ENCODE measurements around the gene ZC3H14. TPM values are rescaled to one million over a fixed set of nuclear protein-coding genes. Genes with fewer than 3 reads are reported as not detected.

Gene ZC3H14, protein sequence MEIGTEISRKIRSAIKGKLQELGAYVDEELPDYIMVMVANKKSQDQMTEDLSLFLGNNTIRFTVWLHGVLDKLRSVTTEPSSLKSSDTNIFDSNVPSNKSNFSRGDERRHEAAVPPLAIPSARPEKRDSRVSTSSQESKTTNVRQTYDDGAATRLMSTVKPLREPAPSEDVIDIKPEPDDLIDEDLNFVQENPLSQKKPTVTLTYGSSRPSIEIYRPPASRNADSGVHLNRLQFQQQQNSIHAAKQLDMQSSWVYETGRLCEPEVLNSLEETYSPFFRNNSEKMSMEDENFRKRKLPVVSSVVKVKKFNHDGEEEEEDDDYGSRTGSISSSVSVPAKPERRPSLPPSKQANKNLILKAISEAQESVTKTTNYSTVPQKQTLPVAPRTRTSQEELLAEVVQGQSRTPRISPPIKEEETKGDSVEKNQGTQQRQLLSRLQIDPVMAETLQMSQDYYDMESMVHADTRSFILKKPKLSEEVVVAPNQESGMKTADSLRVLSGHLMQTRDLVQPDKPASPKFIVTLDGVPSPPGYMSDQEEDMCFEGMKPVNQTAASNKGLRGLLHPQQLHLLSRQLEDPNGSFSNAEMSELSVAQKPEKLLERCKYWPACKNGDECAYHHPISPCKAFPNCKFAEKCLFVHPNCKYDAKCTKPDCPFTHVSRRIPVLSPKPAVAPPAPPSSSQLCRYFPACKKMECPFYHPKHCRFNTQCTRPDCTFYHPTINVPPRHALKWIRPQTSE
- total RNA-seq (10 to 100 TPM; 43.4 to 51.8 TPM), polyA plus RNA-seq (10 to 100 TPM; 38.4 to 54.6 TPM)

- Mint-ChIP-seq H3K27me3 (peaks cover 0 to 6% of the 10 kb centered on the region in 2 donors), H3K27ac (peak within 1 kb of the TSS; percentile 58 to 94 (median 91)), H3K4me1 (peaks cover 18 to 38% (median 24%) of the 10 kb centered on the region in 4 donors), H3K36me3 (peaks cover 2 to 11% of the 10 kb centered on the region in 2 donors), H3K9me3 (no peaks in the 10 kb centered on the region), H3K4me3 (peak within 1 kb of the TSS; percentile 90 to 96 (median 94))
- H3K27me3 ChIP-seq (ENCODE audit: insufficient read depth, low read length) = no peaks in the 10 kb centered on the region
- H3K4me1 ChIP-seq (ENCODE audit: insufficient read depth, low read length) = peaks cover 20% of the 10 kb centered on the region
- H3K9me3 ChIP-seq (ENCODE audit: control insufficient read depth in 1 of 2, low read length in 2 of 2) = no peaks in the 10 kb centered on the region
- peak within 1 kb of the TSS; percentile 15 to 76 for H3K4me3 ChIP-seq (ENCODE audit: low read length in 2 of 2)
- ChIA-PET CTCF (ENCODE audit: partially characterized antibody) (no interaction called here), POLR2A (ENCODE audit: partially characterized antibody) (interaction anchor here (0.7 to 1.0 kb wide), 2 partner anchors 10 kb away, joined by 3 read pairs; no protein-coding TSS in a partner anchor)
- peak; percentile 80 to 89 (median 87) for DNase-seq
- peak within 1 kb of the TSS; percentile 69 for H3K27ac ChIP-seq (ENCODE audit: low read depth, low read length)
- intact Hi-C loops (cut with micrococcal nuclease) = loop anchor here (5.0 to 10.0 kb wide), 2 partner anchors 229 to 302 kb away; partner anchors contain the start of gene EML5
- H3K36me3 ChIP-seq (ENCODE audit: insufficient read depth, low read length) = peaks cover 2% of the 10 kb centered on the region
These were observed at the start of gene ZC3H14 for GRCh38 chr14:88562831-88563686. TSS of gene ZC3H14 (plus strand) at chr14:88563037. CDS start at chr14:88563134, 97 bp downstream.

DNA sequence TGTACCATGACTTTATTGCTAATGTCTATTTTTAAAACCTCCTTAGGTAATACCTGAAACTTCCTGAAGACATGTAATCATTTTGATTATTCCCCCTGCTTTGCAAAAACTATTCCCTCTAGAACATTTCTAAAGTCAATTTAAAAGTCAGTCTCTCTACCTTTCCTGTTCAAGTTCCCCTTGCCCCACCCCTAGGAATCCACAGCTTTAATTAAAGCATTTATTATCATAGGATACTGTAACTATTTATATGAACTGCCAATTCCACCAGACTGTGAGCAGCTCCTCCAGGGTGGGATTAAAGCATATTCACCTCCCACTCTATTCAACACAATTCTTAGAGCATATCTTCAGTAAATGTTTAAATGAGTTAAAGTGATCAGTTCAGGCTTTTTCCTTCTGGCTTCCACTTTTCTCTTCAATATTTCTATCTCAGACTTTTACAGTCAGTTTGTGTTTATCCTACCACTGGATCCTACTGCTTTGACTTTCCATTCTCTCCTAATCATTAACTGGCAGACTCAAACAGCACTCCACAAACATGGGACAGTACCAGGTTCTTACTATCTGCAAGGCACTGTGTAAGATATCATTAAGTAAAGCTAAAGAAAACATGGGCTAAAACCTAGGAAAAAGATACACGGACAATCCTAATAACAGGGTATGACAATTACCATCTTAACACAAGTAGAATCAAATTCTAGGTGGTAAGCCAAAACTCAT lies 47.2 kb upstream of the ZC3H14 start:
- no peaks in the 10 kb centered on the region for H3K9me3 Mint-ChIP-seq
- POLR2A ChIA-PET (ENCODE audit: partially characterized antibody) = no interaction called here
- no peaks in the 10 kb centered on the region for H3K36me3 Mint-ChIP-seq
- no peak overlapping the region for H3K27ac Mint-ChIP-seq
- CTCF ChIA-PET (ENCODE audit: partially characterized antibody) = interaction anchor here (1.0 kb wide), 3 partner anchors 19 to 27 kb away, joined by 3 read pairs; no protein-coding TSS in a partner anchor
- Histone ChIP-seq H3K27me3 (ENCODE audit: insufficient read depth, low read length) (no peaks in the 10 kb centered on the region), H3K27ac (ENCODE audit: low read depth, low read length) (no peak overlapping the region), H3K4me3 (ENCODE audit: low read length in 2 of 2) (no peak overlapping the region), H3K9me3 (ENCODE audit: control insufficient read depth in 1 of 2, low read length in 2 of 2) (no peaks in the 10 kb centered on the region), H3K36me3 (ENCODE audit: insufficient read depth, low read length) (no peaks in the 10 kb centered on the region), H3K4me1 (ENCODE audit: insufficient read depth, low read length) (no peaks in the 10 kb centered on the region)
- intact Hi-C loops (cut with micrococcal nuclease) = no loop called here
- no peak for DNase-seq
- H3K4me1 Mint-ChIP-seq = peaks cover 0 to 5% (median 1%) of the 10 kb centered on the region in 4 donors
- no peak overlapping the region for H3K4me3 Mint-ChIP-seq
- H3K27me3 Mint-ChIP-seq = peaks cover 17 to 24% of the 10 kb centered on the region in 2 donors

- CTCF ChIA-PET (ENCODE audit: partially characterized antibody) = no interaction called here
- Mint-ChIP-seq H3K4me1 (peaks cover 0 to 5% (median 1%) of the 10 kb centered on the region in 4 donors), H3K9me3 (peaks cover 0 to 1% (median 0%) of the 10 kb centered on the region in 8 donors), H3K27me3 (peaks cover 17 to 24% of the 10 kb centered on the region in 2 donors), H3K27ac (peak overlapping the region in 1 of 7 donors; percentile 40), H3K36me3 (no peaks in the 10 kb centered on the region), H3K4me3 (peak overlapping the region in 2 of 8 donors; percentile 2 to 9)
- intact Hi-C loops (cut with micrococcal nuclease) = no loop called here
- Histone ChIP-seq H3K9me3 (ENCODE audit: control insufficient read depth in 1 of 2, low read length in 2 of 2) (no peaks in the 10 kb centered on the region), H3K36me3 (ENCODE audit: insufficient read depth, low read length) (no peaks in the 10 kb centered on the region), H3K4me1 (ENCODE audit: insufficient read depth, low read length) (no peaks in the 10 kb centered on the region), H3K4me3 (ENCODE audit: low read length in 2 of 2) (no peak overlapping the region), H3K27me3 (ENCODE audit: insufficient read depth, low read length) (no peaks in the 10 kb centered on the region), H3K27ac (ENCODE audit: low read depth, low read length) (no peak overlapping the region)
- DNase-seq = no peak
- POLR2A ChIA-PET (ENCODE audit: partially characterized antibody) = no interaction called here
These were observed 45.9 kb upstream of the ZC3H14 start for GRCh38 chr14:88516861-88517357.

GRCh38 chr14:88518592-88519512 lies 44.0 kb upstream of the ZC3H14 start:
- intact Hi-C loops (cut with micrococcal nuclease) = no loop called here
- Histone ChIP-seq H3K9me3 (ENCODE audit: control insufficient read depth in 1 of 2, low read length in 2 of 2) (no peaks in the 10 kb centered on the region), H3K27ac (ENCODE audit: low read depth, low read length) (no peak overlapping the region), H3K27me3 (ENCODE audit: insufficient read depth, low read length) (no peaks in the 10 kb centered on the region), H3K4me3 (ENCODE audit: low read length in 2 of 2) (no peak overlapping the region), H3K36me3 (ENCODE audit: insufficient read depth, low read length) (no peaks in the 10 kb centered on the region), H3K4me1 (ENCODE audit: insufficient read depth, low read length) (no peaks in the 10 kb centered on the region)
- H3K4me3 Mint-ChIP-seq = no peak overlapping the region
- peaks cover 16 to 30% of the 10 kb centered on the region in 2 donors for H3K27me3 Mint-ChIP-seq
- H3K27ac Mint-ChIP-seq = no peak overlapping the region
- H3K9me3 Mint-ChIP-seq = peaks cover 0 to 6% (median 0%) of the 10 kb centered on the region in 8 donors
- ChIA-PET POLR2A (ENCODE audit: partially characterized antibody) (no interaction called here), CTCF (ENCODE audit: partially characterized antibody) (no interaction called here)
- no peaks in the 10 kb centered on the region for H3K36me3 Mint-ChIP-seq
- no peak for DNase-seq
- peaks cover 0 to 5% (median 1%) of the 10 kb centered on the region in 4 donors for H3K4me1 Mint-ChIP-seq

DNA sequence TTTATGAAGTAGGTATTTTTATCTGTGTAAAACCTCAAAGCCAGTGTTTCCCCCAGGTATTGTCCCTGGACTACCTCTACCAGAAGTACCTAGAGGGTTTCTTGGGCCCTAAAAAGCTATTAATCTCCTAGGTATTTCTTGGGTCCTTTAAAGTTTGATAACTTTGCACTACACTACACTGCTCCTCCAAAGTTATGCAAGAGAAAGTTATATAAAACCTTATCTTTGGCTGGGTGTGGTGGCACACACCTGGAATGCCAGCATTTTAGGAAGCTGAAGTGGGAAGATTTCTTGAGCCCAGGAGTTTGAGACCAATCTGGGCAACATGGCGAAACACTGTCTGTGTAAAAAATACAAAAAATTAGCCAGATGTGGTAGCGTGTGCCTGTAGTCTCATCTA lies 42.9 kb upstream of the ZC3H14 start:
- H3K36me3 Mint-ChIP-seq = no peaks in the 10 kb centered on the region
- peaks cover 0 to 6% (median 0%) of the 10 kb centered on the region in 8 donors for H3K9me3 Mint-ChIP-seq
- DNase-seq = no peak
- H3K4me3 ChIP-seq (ENCODE audit: low read length in 2 of 2) = no peak overlapping the region
- H3K27me3 Mint-ChIP-seq = peaks cover 13 to 30% of the 10 kb centered on the region in 2 donors
- CTCF ChIA-PET (ENCODE audit: partially characterized antibody) = interaction anchor here (0.8 kb wide), 1 partner anchor 30 kb away, joined by 3 read pairs; no protein-coding TSS in a partner anchor
- intact Hi-C loops (cut with micrococcal nuclease) = no loop called here
- H3K36me3 ChIP-seq (ENCODE audit: insufficient read depth, low read length) = no peaks in the 10 kb centered on the region
- POLR2A ChIA-PET (ENCODE audit: partially characterized antibody) = no interaction called here
- H3K27ac ChIP-seq (ENCODE audit: low read depth, low read length) = no peak overlapping the region
- no peaks in the 10 kb centered on the region for H3K4me1 ChIP-seq (ENCODE audit: insufficient read depth, low read length)
- H3K9me3 ChIP-seq (ENCODE audit: control insufficient read depth in 1 of 2, low read length in 2 of 2) = no peaks in the 10 kb centered on the region
- H3K27ac Mint-ChIP-seq = no peak overlapping the region
- peaks cover 0 to 5% (median 1%) of the 10 kb centered on the region in 4 donors for H3K4me1 Mint-ChIP-seq
- H3K4me3 Mint-ChIP-seq = no peak overlapping the region
- peaks cover 5% of the 10 kb centered on the region for H3K27me3 ChIP-seq (ENCODE audit: insufficient read depth, low read length)

GRCh38 chr14:88521818-88522217 lies 41.0 kb upstream of the ZC3H14 start:
- intact Hi-C loops (cut with micrococcal nuclease) = no loop called here
- POLR2A ChIA-PET (ENCODE audit: partially characterized antibody) = no interaction called here
- Mint-ChIP-seq H3K9me3 (peaks cover 0 to 6% (median 0%) of the 10 kb centered on the region in 8 donors), H3K4me1 (peaks cover 0 to 4% (median under 1%) of the 10 kb centered on the region in 4 donors), H3K36me3 (no peaks in the 10 kb centered on the region), H3K27me3 (peaks cover 5 to 24% of the 10 kb centered on the region in 2 donors), H3K27ac (no peak overlapping the region), H3K4me3 (no peak overlapping the region)
- Histone ChIP-seq H3K27me3 (ENCODE audit: insufficient read depth, low read length) (peaks cover 5% of the 10 kb centered on the region), H3K4me1 (ENCODE audit: insufficient read depth, low read length) (no peaks in the 10 kb centered on the region), H3K4me3 (ENCODE audit: low read length in 2 of 2) (no peak overlapping the region), H3K36me3 (ENCODE audit: insufficient read depth, low read length) (no peaks in the 10 kb centered on the region), H3K27ac (ENCODE audit: low read depth, low read length) (no peak overlapping the region), H3K9me3 (ENCODE audit: control insufficient read depth in 1 of 2, low read length in 2 of 2) (no peaks in the 10 kb centered on the region)
- CTCF ChIA-PET (ENCODE audit: partially characterized antibody) = no interaction called here
- DNase-seq = no peak
